ENCODE measurements around the gene TSPAN10. TPM values are rescaled to one million over a fixed set of nuclear protein-coding genes. Genes with fewer than 3 reads are reported as not detected.
"Not testable (repeated sequence)": the region's sequence is repeated elsewhere in the genome, so short reads cannot be mapped to it uniquely, and the experiment has no call there.

The TSPAN10 gene
- total and polyA plus RNA-seq, 2 of the 4 experiments (the other 2 are of a cell fraction) = 1.4 to 4.5 TPM

GRCh38 chr17:81675515-81676221, 38.7 kb downstream of the TSPAN10 start:
- H2BK15ac ChIP-seq (ENCODE audit: low read depth, low read length); H2BK120ac ChIP-seq (ENCODE audit: low read depth, low read length); H3K56ac ChIP-seq (ENCODE audit: extremely low read depth, insufficient read depth, low read length); H4K5ac ChIP-seq (ENCODE audit: low read depth, low read length); H4K91ac ChIP-seq (ENCODE audit: insufficient read depth, low read depth, low read length); CTCF ChIA-PET; H3K4me1 ChIP-seq (ENCODE audit: control insufficient read depth, insufficient read depth, low read length); H3K4me2 ChIP-seq (ENCODE audit: low read depth, low read length); H4K8ac ChIP-seq (ENCODE audit: low read depth in 2 of 2, low read length in 2 of 2); H2BK5ac ChIP-seq (ENCODE audit: low read depth, low read length, poor library complexity, severe bottlenecking); H3K23ac ChIP-seq (ENCODE audit: low read depth, low read length); H3K9me3 ChIP-seq (ENCODE audit: control insufficient read depth, insufficient read depth, low read length); H3K14ac ChIP-seq (replicated peaks; ENCODE audit: low read depth, low read length); BruUV-seq (replicated peaks); H2BK20ac ChIP-seq (ENCODE audit: low read depth, low read length); H3K9me1 ChIP-seq (ENCODE audit: insufficient read depth, low read length); dilution Hi-C loops (cut with HindIII; ENCODE audit: low sequenced_read_pairs, unreplicated experiment); H2AK5ac ChIP-seq (ENCODE audit: low read depth, low read length); ATAC-seq (ENCODE audit: low read depth); H3K4ac ChIP-seq (ENCODE audit: low read depth, low read length); POLR2A ChIA-PET (ENCODE audit: unreplicated experiment); intact Hi-C loops (cut with micrococcal nuclease); H3K27me3 ChIP-seq (ENCODE audit: control insufficient read depth, insufficient read depth, low read length); H2AFZ ChIP-seq (replicated peaks; ENCODE audit: low read length, poor library complexity); H3K4me3 ChIP-seq (ENCODE audit: insufficient read depth, low read depth, low read length); H4K20me1 ChIP-seq (ENCODE audit: insufficient read depth, low read length); H3K9ac ChIP-seq (ENCODE audit: low read depth, low read length); H3K18ac ChIP-seq (ENCODE audit: low read depth, low read length); in situ Hi-C loops (cut with MboI; ENCODE audit: low sequenced_read_pairs); H3K27ac ChIP-seq (ENCODE audit: insufficient read depth, low read length): not testable (repeated sequence)
- TF ChIP-seq SMC3 (IDR thresholded peaks at IDR 0.05; ENCODE audit: low read depth, low read length) (peak; percentile 18; the same call in 1 of the 2 replicates), RAD21 (IDR thresholded peaks at IDR 0.05; ENCODE audit: low read length) (peak; percentile 35), CTCF (conservative IDR thresholded peaks at IDR 0.05; ENCODE audit: low read depth, low read length) (peak; percentile 41)
- no CpG with 5 or more reads among the region's 18 CpGs for WGBS, 2 experiments (ENCODE audit: extremely low coverage in 2 of 2, insufficient read length in 1 of 2)
- peaks cover 15 to 59% of the 10 kb centered on the region in 2 experiments; a peak in 3 of 4 replicates for H3K79me1 ChIP-seq (ENCODE audit: low read depth in 1 of 2, low read length in 2 of 2)
- peak overlapping the region; percentile 28 for H2AK9ac ChIP-seq (replicated peaks; ENCODE audit: low read depth, low read length, poor library complexity)
- H3K36me3 ChIP-seq (ENCODE audit: control insufficient read depth, insufficient read depth, low read length) = peaks cover 37% of the 10 kb centered on the region
- peak; percentile 33 for DNase-seq
